ENCODE measurements around the gene GTF2F2.

Gene GTF2F2

GRCh38 chr13:45257638-45258333, 137.5 kb downstream of the GTF2F2 start:
- TF ChIP-seq GATA3 (IDR thresholded peaks at IDR 0.05; ENCODE audit: low read depth, low read length) = no peak
- TF ChIP-seq GATA2 (IDR thresholded peaks at IDR 0.05; ENCODE audit: low read depth, low read length) = no peak

GRCh38 chr13:45258334-45258675, 138.0 kb downstream of the GTF2F2 start:
- TF ChIP-seq GATA2 (IDR thresholded peaks at IDR 0.05; ENCODE audit: low read depth, low read length) = no peak
- no peak for TF ChIP-seq GATA3 (IDR thresholded peaks at IDR 0.05; ENCODE audit: low read depth, low read length)

- TF ChIP-seq GATA2 (IDR thresholded peaks at IDR 0.05; ENCODE audit: low read depth, low read length) (no peak), GATA3 (IDR thresholded peaks at IDR 0.05; ENCODE audit: low read depth, low read length) (no peak)
Observed at GRCh38 chr13:45267215-45267614, 146.9 kb downstream of the GTF2F2 start.

GRCh38 chr13:45269204-45269603, 148.9 kb downstream of the GTF2F2 start:
- TF ChIP-seq GATA2 (IDR thresholded peaks at IDR 0.05; ENCODE audit: low read depth, low read length) (no peak), GATA3 (IDR thresholded peaks at IDR 0.05; ENCODE audit: low read depth, low read length) (no peak)

GRCh38 chr13:45276913-45277312, 156.6 kb downstream of the GTF2F2 start:
- TF ChIP-seq GATA3 (IDR thresholded peaks at IDR 0.05; ENCODE audit: low read depth, low read length) (no peak), GATA2 (IDR thresholded peaks at IDR 0.05; ENCODE audit: low read depth, low read length) (no peak)

GRCh38 chr13:45278096-45278645, 157.9 kb downstream of the GTF2F2 start:
- no peak for TF ChIP-seq GATA3 (IDR thresholded peaks at IDR 0.05; ENCODE audit: low read depth, low read length)
- TF ChIP-seq GATA2 (IDR thresholded peaks at IDR 0.05; ENCODE audit: low read depth, low read length) = no peak

GRCh38 chr13:45280011-45280410, 159.7 kb downstream of the GTF2F2 start:
- TF ChIP-seq GATA2 (IDR thresholded peaks at IDR 0.05; ENCODE audit: low read depth, low read length) = no peak
- TF ChIP-seq GATA3 (IDR thresholded peaks at IDR 0.05; ENCODE audit: low read depth, low read length) = no peak

GRCh38 chr13:45280751-45281634, 160.7 kb downstream of the GTF2F2 start:
- TF ChIP-seq GATA2 (IDR thresholded peaks at IDR 0.05; ENCODE audit: low read depth, low read length) (no peak), GATA3 (IDR thresholded peaks at IDR 0.05; ENCODE audit: low read depth, low read length) (no peak)

- TF ChIP-seq GATA3 (IDR thresholded peaks at IDR 0.05; ENCODE audit: low read depth, low read length) (no peak), GATA2 (IDR thresholded peaks at IDR 0.05; ENCODE audit: low read depth, low read length) (no peak)
Observed at GRCh38 chr13:45282994-45283393, 162.7 kb downstream of the GTF2F2 start.

GRCh38 chr13:45289936-45290563, 169.7 kb downstream of the GTF2F2 start:
- TF ChIP-seq GATA3 (IDR thresholded peaks at IDR 0.05; ENCODE audit: low read depth, low read length) (no peak), GATA2 (IDR thresholded peaks at IDR 0.05; ENCODE audit: low read depth, low read length) (no peak)

- TF ChIP-seq GATA3 (IDR thresholded peaks at IDR 0.05; ENCODE audit: low read depth, low read length) (no peak), GATA2 (IDR thresholded peaks at IDR 0.05; ENCODE audit: low read depth, low read length) (no peak)
Observed at GRCh38 chr13:45292176-45292575, 171.9 kb downstream of the GTF2F2 start.

- TF ChIP-seq GATA3 (IDR thresholded peaks at IDR 0.05; ENCODE audit: low read depth, low read length) = no peak
Observed at GRCh38 chr13:45295536-45295935, 175.2 kb downstream of the GTF2F2 start.

GRCh38 chr13:45296259-45296658, 175.9 kb downstream of the GTF2F2 start:
- no peak for TF ChIP-seq GATA3 (IDR thresholded peaks at IDR 0.05; ENCODE audit: low read depth, low read length)
- no peak for TF ChIP-seq GATA2 (IDR thresholded peaks at IDR 0.05; ENCODE audit: low read depth, low read length)

GRCh38 chr13:45297456-45298205, 177.3 kb downstream of the GTF2F2 start:
- TF ChIP-seq GATA3 (IDR thresholded peaks at IDR 0.05; ENCODE audit: low read depth, low read length) (no peak), GATA2 (IDR thresholded peaks at IDR 0.05; ENCODE audit: low read depth, low read length) (no peak)

All from SH-SY5Y (cell line).